ENCODE data around the gene PDK3.

PDK3 gene

DNA sequence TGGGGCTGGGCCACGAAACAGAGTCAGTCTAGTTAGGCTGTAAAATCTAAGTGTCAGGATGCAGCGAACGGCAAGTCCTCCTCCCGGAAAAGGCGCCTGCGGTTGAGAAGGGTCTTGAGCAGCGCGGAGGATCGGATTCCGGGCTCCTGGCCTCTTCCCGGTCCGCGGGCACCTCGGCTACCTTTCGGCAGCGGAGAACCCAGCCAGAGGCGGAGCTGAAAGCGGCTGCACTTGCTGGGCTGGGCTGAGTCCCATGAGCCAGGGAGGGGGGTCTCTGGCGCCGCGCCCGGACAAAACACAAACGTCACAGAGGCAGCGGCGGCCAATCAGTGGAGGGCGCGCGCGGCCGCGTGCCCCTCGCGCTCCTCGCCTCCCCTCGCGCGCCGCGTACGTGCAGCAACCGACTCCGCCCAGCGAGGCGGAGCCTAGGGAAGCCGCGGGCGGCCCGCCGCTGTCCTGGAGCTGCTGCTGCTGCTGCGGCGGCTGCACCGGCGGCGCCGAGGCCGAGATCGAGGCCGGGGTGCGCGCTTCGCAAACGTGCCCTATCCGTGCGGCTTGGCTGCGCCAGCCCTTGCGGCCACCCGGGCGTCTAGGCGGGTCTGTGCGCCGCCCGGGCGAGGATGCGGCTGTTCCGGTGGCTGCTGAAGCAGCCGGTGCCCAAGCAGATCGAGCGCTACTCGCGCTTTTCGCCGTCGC is at the start of gene PDK3:
TSS of gene PDK3 (plus strand) at position 451 of the 696 bp plus-strand sequence. CDS start at position 621, 170 bp downstream.
- in situ Hi-C loops (cut with MboI; ENCODE audit: low sequenced_read_pairs) = no loop called here

DNA sequence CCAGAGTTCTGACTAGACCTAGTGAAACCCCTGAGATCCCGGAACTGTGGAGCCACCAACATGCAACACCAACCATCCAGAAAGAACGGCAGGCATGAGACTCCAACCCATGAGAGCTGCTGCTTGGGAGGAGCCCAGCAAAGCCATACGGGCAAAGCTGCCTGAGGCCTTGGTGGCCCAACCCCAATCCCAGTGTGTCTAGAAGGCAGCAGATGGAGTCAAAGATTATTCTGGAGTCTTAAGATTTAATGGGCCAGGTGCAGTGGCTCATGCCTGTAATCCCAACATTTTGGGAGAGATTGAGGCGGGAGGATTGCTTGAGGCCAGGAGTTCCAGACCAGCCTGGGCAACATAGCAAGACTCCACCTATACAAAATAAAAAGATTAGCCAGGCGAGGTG is 49.2 kb upstream of the PDK3 start:
- in situ Hi-C loops (cut with MboI; ENCODE audit: low sequenced_read_pairs) = no loop called here

DNA sequence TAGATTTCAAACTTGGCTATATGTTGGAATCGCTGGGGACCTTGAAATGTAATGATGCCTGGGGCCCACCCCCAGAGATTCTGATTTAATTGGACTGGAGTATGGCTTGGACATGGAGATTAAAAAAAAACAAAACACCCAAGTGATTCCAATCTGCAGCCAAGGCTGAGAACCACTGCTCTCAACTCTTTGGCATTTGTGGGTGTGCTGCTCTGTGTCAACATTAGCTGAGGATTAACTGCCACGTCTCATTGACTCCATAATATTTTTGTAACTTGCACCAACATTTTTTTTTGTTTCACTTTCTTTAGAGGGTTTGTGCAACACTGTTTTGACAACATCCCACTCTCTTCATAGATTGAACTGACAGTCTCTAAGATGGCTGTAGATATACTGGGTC is 41.1 kb upstream of the PDK3 start:
- in situ Hi-C loops (cut with MboI; ENCODE audit: low sequenced_read_pairs) = no loop called here

DNA sequence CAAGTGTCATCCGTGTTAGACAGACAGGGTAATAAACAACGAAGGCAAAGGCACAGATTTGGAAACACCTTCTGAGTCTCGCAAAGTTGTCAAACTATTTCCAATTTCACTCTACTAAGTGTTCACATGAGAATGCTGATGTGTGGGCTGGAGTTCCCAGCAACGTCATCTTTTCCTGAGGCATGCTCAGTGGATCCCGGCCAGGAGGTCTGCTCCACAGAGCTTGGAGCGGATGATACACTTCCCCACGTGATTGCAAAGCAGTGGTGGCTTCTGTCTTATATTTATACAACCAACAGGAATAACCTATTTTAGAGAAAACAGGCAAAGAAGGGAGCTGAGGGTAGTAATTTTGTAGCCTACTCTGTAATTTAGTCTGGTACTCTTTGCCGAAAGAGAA is 40.1 kb upstream of the PDK3 start:
- in situ Hi-C loops (cut with MboI; ENCODE audit: low sequenced_read_pairs) = no loop called here

DNA sequence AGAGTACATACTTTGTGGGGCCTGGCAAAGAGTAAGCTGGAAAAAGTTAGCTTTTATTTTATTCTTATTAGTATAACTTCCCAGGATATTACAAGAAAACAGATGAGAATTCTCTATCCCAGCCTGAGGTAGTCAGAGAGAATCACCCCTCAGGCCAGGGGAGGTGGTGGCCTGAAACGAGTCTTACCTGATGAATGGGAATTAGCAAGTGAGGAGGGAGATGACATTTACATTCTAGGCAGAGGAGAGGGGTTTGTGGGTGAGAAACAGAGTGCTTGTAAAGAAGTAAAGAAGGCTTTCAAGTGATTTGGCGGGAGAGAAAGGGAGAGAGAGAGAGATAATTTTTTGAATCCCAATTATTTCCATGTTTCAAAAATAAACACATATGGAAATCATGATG is 39.3 kb upstream of the PDK3 start:
- in situ Hi-C loops (cut with MboI; ENCODE audit: low sequenced_read_pairs) = no loop called here

DNA sequence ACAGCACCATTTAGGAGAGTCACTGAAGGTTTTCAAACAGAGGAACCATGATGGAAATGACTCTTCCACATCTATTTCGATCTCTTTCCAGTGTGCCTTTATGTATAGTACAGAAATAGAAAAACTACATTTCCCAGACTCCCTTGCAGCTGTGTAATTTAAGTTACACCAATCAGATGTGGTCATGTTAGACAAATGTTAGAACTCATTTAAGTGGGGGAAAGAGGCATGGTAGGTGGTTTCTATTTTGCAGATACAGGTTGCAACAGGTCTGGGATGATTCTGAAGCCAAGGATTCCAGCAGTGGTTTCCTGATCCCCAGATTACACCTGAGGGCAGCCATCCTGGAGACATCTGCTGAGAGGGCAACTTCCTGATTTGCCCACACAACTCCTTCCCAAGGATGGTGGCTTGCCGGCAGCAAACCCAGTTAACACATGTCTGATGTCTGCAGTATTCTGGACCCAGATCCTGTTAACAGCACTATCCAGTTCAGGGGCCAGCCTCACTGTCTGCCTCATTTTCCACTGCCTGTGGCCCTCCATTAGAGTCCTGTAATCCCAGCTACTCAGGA is 38.7 kb upstream of the PDK3 start:
- in situ Hi-C loops (cut with MboI; ENCODE audit: low sequenced_read_pairs) = no loop called here

DNA sequence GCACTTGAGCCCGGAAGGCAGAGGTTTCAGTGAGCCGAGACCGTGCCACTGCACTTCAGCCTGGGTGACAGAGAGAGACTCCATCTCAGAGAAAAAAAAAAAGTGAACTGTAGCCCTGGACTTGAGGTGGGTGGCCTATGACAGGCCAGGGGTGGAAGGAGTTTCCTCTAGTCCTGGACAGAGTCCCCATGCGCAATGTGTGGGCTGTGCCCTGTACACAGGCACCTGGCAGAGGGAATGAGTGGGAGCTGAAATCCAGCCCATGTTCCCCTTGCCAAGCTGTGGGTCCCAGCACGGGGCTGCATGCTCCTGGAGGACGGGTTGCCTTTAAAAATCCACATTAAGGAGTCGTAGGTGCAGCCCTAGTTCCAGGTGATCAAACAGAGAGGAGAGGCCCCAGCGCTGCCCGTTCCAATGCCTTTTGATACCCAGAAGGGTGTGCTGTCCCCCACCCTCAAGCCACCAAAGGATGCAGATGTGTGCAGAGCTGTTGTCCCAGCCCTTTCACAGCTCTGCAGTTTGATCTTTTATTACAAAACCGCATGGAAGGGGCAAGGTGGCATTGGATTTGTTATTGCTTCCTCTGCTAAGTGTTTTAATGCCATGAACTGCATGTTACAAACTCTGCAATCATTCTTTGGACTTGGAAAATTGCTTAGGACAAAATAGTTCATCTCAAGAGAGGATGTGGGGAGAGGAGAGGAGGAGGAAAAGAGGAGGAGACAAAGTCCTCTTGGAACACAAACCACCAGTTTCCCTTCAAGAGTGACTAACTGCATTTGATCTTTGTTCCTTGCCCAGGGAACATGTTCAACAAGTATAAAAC is 38.0 kb upstream of the PDK3 start:
- in situ Hi-C loops (cut with MboI; ENCODE audit: low sequenced_read_pairs) = no loop called here

DNA sequence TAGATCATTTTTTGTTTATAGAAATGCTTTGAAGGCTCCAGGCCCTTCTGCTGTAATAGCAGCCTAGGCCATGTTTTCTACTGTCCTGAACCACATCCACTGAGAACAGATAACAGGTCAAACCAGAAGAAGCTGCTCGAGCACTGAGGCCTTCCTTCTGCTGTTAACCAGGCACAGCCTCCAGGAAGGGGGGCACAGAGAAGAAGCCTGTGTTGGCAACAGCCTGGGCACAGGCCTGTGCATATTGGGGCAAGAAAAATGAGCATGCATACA is 37.4 kb upstream of the PDK3 start:
- in situ Hi-C loops (cut with MboI; ENCODE audit: low sequenced_read_pairs) = no loop called here

DNA sequence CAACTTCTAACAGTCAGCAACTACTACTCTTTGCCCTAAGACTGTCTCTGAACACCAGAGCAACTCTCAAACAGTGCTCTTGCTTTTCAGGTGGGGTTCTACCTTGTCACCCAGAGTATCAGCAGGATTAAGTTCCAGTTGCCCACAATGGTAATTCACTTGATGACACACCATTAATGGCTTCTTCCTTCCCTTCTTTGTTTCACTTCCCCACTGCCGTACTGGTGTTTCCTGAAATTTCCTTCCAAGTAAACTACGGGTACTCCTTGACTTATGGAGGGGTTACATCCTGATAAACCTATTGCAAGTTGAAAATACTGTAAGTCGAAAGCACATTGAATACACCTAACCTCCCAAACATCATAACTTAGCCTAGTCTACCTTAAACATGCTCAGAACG is 36.6 kb upstream of the PDK3 start:
- in situ Hi-C loops (cut with MboI; ENCODE audit: low sequenced_read_pairs) = no loop called here

DNA sequence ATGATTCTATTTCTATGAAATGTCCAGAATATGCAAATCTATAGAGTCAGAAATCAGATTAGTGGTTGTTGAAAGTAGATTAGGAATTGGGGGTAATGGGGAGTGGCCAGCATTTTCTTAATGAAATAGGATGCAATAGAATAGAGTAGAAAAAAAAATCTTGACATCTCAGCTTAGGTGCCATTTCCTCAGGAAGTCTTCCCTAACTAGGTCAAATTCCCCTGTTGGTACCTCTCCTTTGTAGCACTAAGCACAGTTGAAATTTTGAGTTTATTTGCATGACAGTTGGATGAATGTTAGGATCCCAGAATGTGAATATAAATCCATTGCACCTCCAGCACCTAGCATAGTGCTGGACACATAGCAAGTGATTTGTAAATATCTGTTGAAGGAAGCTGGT is 30.0 kb upstream of the PDK3 start:
- in situ Hi-C loops (cut with MboI; ENCODE audit: low sequenced_read_pairs) = no loop called here

DNA sequence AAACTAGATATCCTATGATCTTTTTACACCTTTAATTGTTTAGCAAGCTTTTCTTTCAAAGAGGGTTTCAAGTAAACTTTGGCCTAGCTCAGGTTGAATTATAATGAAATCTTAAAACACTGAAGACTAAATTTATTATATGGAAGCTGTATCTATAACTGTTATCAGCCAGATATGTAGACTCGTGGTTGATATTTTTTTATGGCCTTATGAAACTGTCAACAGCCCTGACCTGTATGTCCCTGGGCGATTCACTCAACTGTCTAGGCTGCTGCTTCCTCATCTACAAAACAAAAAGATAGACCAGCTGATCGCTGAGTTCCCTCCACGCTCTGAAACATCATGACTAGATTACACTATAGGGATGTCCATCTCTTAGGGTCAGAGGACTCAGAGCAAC is 21.2 kb upstream of the PDK3 start:
- in situ Hi-C loops (cut with MboI; ENCODE audit: low sequenced_read_pairs) = no loop called here

DNA sequence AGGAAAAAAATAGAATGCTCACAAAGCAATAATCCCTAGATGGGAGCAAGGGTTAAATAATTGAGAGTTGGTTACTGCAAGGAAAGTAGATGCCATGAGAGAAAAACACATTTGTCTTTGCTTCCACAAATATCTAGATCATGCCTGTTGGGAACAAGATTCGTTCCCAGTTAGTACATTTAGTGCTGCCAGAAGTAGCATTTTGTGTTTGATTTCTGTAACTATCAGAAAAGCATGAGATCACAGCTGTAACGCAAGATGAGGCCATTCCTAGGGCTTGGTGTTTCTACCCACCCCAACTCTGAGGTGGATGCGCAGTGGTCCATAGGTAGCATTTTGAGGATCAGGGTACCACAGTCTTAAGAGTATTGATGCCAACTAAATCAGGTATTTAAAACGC is 20.4 kb upstream of the PDK3 start:
- in situ Hi-C loops (cut with MboI; ENCODE audit: low sequenced_read_pairs) = no loop called here

DNA sequence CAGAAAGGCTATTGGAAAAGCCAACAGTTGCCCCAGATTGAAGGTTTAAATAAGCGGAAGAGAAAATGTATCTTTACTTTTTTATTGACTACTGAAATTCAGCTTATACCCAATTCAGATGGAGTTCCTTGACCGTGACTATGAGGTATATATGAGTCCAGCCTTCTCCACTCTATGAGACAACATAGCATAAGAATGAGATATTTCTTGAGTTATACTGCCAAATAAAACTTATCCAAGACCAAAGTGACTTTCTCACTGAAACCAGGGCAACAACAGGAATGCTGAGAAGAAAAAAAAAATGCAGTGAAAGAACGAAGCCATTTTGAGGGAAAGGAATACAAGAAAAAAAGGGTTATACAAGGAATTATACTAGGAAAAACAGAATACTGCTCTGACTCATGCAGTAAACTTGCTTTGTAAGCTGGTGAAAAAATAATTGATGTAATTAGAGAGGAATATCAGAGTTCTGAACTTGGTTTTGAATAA is 16.3 kb upstream of the PDK3 start:
- in situ Hi-C loops (cut with MboI; ENCODE audit: low sequenced_read_pairs) = no loop called here

DNA sequence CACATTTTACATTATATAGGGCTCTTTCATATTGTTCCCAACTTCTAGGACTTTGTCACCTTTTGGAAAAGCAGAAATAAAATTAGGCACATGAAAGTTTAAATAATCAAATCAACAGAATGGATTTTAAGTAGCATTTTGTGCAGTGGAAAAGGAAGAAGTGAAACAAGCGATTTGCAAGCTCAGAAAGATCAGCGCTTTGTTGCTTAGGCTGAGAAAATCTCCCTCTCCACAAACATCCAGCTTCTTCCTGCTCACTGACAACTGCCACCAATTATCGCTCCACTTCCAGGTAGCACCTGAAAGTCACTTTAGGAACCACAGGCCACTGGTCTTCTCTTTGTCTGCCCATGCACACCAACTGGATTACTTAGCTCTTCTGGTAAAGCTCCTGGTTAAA is 2.0 kb upstream of the PDK3 start:
- in situ Hi-C loops (cut with MboI; ENCODE audit: low sequenced_read_pairs) = no loop called here

DNA sequence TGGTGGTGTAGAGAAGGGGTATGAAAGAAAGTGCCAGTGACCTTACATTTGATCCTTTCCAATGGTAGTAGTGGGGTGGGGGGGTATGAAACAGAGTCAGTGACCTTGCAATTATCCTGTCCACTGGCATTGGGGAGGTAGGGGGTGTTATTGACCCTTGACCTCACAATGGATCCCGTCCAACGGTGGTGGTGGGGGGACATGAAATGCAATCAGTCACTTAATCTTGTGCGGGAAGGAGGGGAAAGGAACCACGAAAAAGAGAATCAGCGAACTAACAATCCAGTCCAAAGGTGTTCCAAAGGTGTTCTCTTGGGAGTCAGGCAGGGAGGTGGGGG is 619 bp upstream of the PDK3 start:
- in situ Hi-C loops (cut with MboI; ENCODE audit: low sequenced_read_pairs) = no loop called here

DNA sequence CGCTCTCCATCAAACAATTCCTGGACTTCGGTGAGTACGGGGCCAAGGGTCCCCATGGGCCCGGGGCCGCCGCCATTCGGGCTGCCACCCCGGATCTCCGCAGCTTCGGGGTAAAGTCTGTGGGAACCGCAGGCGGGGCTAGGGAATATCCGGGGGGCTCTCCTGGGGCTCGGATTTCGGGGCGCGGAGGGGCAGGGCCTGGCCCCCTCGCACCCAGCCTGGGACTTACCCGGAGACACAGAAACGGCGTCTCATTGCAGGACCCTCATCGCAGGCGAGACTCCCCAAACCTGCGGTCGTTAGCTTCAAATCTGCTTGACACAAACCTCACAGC is 413 bp downstream of the PDK3 start:
- in situ Hi-C loops (cut with MboI; ENCODE audit: low sequenced_read_pairs) = no loop called here

DNA sequence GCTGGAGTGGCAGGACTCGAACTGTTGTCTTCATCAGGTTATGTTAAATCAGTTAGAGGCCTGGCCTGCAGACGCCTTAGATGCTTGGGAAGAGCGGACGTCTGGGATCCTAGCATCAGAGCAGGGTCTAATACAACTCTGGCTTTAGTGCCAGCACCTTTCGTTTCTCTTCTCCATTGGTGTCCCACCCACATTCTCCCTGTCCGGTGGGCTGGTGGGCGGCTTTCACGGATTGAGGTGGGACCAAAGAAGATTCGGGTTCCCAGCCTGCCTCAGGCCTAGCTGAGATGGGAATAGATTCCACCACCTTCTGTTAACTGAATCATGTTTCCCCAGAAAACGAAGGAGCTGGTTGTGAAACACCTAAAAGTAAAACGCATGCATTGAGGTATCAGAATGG is 939 bp downstream of the PDK3 start:
- in situ Hi-C loops (cut with MboI; ENCODE audit: low sequenced_read_pairs) = no loop called here

DNA sequence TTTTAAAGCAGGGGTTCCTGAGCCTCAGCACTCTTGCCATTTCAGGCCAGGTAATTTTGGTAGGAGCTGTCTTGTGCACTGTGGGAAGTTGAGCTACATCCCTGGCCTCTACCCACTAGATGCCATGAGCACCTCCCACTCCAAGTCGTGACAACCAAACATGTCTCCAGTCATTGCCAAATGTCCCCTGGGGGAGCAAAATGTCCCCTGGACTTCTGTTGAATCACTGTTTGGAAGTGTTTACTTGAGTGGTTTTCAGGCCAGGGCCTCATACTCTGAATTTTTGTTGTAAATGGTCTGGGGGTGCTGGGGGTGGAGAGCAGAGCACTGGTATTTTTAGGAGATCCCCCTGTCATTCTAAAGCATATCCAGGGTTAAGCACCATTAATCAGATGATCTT is 3.2 kb downstream of the PDK3 start:
- in situ Hi-C loops (cut with MboI; ENCODE audit: low sequenced_read_pairs) = no loop called here

DNA sequence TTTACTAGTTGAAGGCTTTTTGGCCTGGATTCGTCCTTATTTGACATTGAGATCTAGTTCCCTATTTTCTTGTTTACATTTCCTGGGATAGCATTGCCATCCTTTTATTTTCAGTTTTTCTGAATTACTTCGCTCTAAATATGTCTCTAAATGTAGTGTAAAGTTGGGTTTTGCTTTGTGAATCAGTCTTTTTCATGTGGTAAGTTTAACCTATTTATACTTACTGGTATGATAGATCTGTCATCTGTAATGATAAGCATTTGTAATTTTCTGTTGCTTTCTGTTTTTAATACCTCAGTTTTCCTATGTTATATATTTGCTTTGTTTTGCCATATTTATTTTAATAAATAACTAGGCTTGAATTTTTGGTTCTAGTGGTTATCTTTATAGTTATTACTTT is 6.7 kb downstream of the PDK3 start:
- in situ Hi-C loops (cut with MboI; ENCODE audit: low sequenced_read_pairs) = no loop called here

DNA sequence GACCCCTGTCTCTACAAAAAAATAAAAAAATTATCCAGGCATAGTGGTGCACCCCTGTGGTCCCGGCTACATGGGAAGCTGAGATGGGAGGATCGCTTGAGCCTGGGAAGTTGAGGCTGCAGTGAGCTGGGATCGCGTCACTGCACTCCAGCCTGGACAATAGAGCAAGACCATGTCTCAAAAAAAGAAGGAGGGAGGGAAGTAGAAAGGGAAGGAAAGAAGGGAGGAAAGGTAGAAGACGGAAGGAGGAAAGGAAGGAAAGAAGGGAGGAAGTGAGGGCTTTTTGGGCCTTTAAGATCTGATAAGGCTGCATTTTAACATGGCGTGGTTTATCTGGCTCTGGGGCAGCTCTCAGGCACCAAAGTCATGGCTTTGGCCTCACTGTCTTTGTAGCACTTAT is 10.4 kb downstream of the PDK3 start:
- in situ Hi-C loops (cut with MboI; ENCODE audit: low sequenced_read_pairs) = no loop called here

DNA sequence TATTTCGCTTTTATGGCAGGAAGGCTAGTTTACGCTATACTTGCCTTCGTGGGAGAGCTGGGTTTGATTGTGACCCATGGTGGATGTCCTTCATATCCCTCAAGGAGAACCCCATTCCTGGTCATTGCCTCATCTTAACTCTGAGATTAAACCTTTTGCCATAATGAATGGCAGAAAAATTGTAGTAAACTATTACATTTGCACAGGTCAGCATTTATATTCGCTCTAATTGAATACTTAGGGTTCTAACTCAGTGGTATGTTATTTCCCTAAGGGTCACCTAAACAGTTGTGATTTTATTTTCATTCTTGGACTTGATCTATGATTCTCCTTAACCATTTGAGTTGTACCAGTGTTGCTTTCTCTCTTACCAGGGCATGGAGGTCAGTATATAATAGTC is 13.4 kb downstream of the PDK3 start:
- in situ Hi-C loops (cut with MboI; ENCODE audit: low sequenced_read_pairs) = no loop called here

DNA sequence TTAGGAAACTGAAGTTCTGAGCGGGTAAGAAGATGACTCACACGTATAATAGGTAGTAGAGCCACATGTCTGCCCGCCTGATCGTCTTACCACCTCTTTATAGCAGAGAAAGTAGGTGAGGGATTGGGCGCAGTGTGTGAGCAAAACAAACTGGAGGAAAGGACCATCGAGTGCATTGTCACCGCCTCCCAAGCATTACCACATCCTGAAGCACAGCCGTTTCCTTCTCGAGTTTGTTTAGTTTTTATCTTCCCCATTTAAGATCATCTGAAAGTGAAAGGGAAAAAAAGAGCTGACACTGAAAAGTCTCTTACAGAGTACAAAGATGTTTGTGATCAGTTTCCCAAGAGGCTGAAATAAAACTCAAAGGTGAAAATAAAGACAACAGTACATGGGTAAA is 14.8 kb downstream of the PDK3 start:
- in situ Hi-C loops (cut with MboI; ENCODE audit: low sequenced_read_pairs) = no loop called here

All from HL-60/S4 treated with retinoic acid at 250 ng/mL for 4 days and 3 days (cell line).